Nephron (organoid): ENCODE results near the gene MAIP1.

Experiments used
- H3K27ac Mint-ChIP-seq, 3 experiments: 2 replicates each; pipeline ENCODE4 v1.8.0; 2020; ENCODE audit warnings: mixed read lengths in 3 of 3, mild to moderate bottlenecking in 2 of 3, moderate library complexity in 1 of 3
- H3K27me3 Mint-ChIP-seq: 2 replicates; pipeline ENCODE4 v1.8.0; 2021; ENCODE audit warnings: low read depth, mild to moderate bottlenecking, moderate library complexity, mixed read lengths
- H3K36me3 Mint-ChIP-seq: 2 replicates; pipeline ENCODE4 v1.8.0; 2020; ENCODE audit warnings: low read depth, mixed read lengths
- H3K4me1 Mint-ChIP-seq: 2 replicates; pipeline ENCODE4 v1.8.0; 2020; ENCODE audit warnings: mixed read lengths
- H3K4me3 Mint-ChIP-seq, 3 experiments: 2 replicates each; pipeline ENCODE4 v1.8.0; 2020; ENCODE audit warnings: mild to moderate bottlenecking in 3 of 3, mixed read lengths in 3 of 3, moderate library complexity in 2 of 3
- H3K9me3 Mint-ChIP-seq: 2 replicates; pipeline ENCODE4 v1.8.0; 2020; ENCODE audit warnings: mixed read lengths
- TF ChIP-seq, protein P1 (sequence below), 3 experiments: fragments of 200-600 bp; sonication (generic); IDR thresholded peaks; one replicate each; pipeline ENCODE4 v1.5.0; 2021; ENCODE audit warnings: antibody characterized with exemption in 3 of 3; ENCODE audit not compliant: unreplicated experiment in 3 of 3

Gene MAIP1

GRCh38 chr2:199985625-199986207 is 30.3 kb downstream of the MAIP1 start:
- TF ChIP-seq, protein P1, sequence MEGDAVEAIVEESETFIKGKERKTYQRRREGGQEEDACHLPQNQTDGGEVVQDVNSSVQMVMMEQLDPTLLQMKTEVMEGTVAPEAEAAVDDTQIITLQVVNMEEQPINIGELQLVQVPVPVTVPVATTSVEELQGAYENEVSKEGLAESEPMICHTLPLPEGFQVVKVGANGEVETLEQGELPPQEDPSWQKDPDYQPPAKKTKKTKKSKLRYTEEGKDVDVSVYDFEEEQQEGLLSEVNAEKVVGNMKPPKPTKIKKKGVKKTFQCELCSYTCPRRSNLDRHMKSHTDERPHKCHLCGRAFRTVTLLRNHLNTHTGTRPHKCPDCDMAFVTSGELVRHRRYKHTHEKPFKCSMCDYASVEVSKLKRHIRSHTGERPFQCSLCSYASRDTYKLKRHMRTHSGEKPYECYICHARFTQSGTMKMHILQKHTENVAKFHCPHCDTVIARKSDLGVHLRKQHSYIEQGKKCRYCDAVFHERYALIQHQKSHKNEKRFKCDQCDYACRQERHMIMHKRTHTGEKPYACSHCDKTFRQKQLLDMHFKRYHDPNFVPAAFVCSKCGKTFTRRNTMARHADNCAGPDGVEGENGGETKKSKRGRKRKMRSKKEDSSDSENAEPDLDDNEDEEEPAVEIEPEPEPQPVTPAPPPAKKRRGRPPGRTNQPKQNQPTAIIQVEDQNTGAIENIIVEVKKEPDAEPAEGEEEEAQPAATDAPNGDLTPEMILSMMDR (IDR thresholded peaks at IDR 0.05; ENCODE audit: unreplicated experiment in 3 of 3) = peak; percentile 42 to 60 (median 56)
- H3K4me3 Mint-ChIP-seq = no peak overlapping the region
- H3K9me3 Mint-ChIP-seq = no peaks in the 10 kb centered on the region
- H3K27ac Mint-ChIP-seq = peak overlapping the region in 2 of 3 experiments; percentile 27 to 73
- no peaks in the 10 kb centered on the region for H3K27me3 Mint-ChIP-seq
- no peaks in the 10 kb centered on the region for H3K36me3 Mint-ChIP-seq
- H3K4me1 Mint-ChIP-seq = peaks cover 38% of the 10 kb centered on the region

DNA sequence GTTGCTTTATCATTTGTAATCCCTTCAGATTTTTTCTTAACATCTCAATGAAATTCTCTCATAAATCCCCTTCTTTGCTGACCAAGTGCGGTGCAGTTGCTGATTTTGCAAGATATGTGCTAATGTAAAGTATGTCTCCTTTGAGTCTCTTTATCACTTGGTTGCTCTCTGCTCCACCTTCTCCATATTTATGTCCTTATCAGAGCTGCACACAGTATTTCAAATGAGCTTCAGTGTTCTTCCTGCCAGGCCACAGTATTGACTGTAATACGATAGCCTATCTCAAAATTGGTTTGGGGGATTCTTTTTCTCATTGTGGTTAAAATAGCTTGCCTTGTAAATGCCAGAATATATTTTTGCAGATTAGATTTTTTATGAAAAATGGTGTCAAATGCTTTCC is 32.2 kb downstream of the MAIP1 start:
- TF ChIP-seq, protein P1 (IDR thresholded peaks at IDR 0.05; ENCODE audit: unreplicated experiment in 3 of 3) = no peak
- Mint-ChIP-seq H3K36me3 (no peaks in the 10 kb centered on the region), H3K4me1 (peaks cover 28% of the 10 kb centered on the region), H3K27ac (no peak overlapping the region), H3K4me3 (no peak overlapping the region), H3K9me3 (no peaks in the 10 kb centered on the region), H3K27me3 (no peaks in the 10 kb centered on the region)

- no peaks in the 10 kb centered on the region for H3K36me3 Mint-ChIP-seq
- H3K9me3 Mint-ChIP-seq = no peaks in the 10 kb centered on the region
- H3K27ac Mint-ChIP-seq = no peak overlapping the region
- no peaks in the 10 kb centered on the region for H3K27me3 Mint-ChIP-seq
- no peak overlapping the region for H3K4me3 Mint-ChIP-seq
- TF ChIP-seq, protein P1 (IDR thresholded peaks at IDR 0.05; ENCODE audit: unreplicated experiment in 3 of 3) = no peak
- peaks cover 23% of the 10 kb centered on the region for H3K4me1 Mint-ChIP-seq
Observed at GRCh38 chr2:199988151-199988550, 32.8 kb downstream of the MAIP1 start.

GRCh38 chr2:199989822-199990221 is 34.4 kb downstream of the MAIP1 start:
- TF ChIP-seq, protein P1 (IDR thresholded peaks at IDR 0.05; ENCODE audit: unreplicated experiment in 3 of 3) = no peak
- H3K4me1 Mint-ChIP-seq = peaks cover 17% of the 10 kb centered on the region
- H3K27me3 Mint-ChIP-seq = no peaks in the 10 kb centered on the region
- no peaks in the 10 kb centered on the region for H3K9me3 Mint-ChIP-seq
- H3K27ac Mint-ChIP-seq = no peak overlapping the region
- H3K36me3 Mint-ChIP-seq = no peaks in the 10 kb centered on the region
- no peak overlapping the region for H3K4me3 Mint-ChIP-seq

GRCh38 chr2:199991691-199992090 is 36.3 kb downstream of the MAIP1 start:
- Mint-ChIP-seq H3K4me3 (no peak overlapping the region), H3K9me3 (no peaks in the 10 kb centered on the region), H3K4me1 (peaks cover 6% of the 10 kb centered on the region), H3K36me3 (no peaks in the 10 kb centered on the region), H3K27me3 (no peaks in the 10 kb centered on the region), H3K27ac (no peak overlapping the region)
- TF ChIP-seq, protein P1 (IDR thresholded peaks at IDR 0.05; ENCODE audit: unreplicated experiment in 3 of 3) = no peak

GRCh38 chr2:199992296-199992695 is 36.9 kb downstream of the MAIP1 start:
- Mint-ChIP-seq H3K36me3 (no peaks in the 10 kb centered on the region), H3K9me3 (no peaks in the 10 kb centered on the region), H3K4me1 (peaks cover 6% of the 10 kb centered on the region), H3K27me3 (no peaks in the 10 kb centered on the region), H3K4me3 (no peak overlapping the region), H3K27ac (no peak overlapping the region)
- TF ChIP-seq, protein P1 (IDR thresholded peaks at IDR 0.05; ENCODE audit: unreplicated experiment in 3 of 3) = no peak
